GM12864 (cell line): Measurements from ENCODE around the gene NR4A2.

Source experiments
- DNase-seq: peaks from one replicate; pipeline ENCODE4 v3.0.0-alpha.2; 2011; ENCODE audit warnings: low read depth
- H3K4me3 ChIP-seq: 2 replicates; pipeline ENCODE4 v1.5.1; 2011; ENCODE audit warnings: mild to moderate bottlenecking, low read depth, low read length, control low read depth
- TF ChIP-seq, protein P1 (sequence below): IDR thresholded peaks from 2 replicates; pipeline ENCODE4 v1.5.1; 2011; ENCODE audit warnings: low read depth, mild to moderate bottlenecking, moderate library complexity, low read length, control low read depth, inconsistent platforms; ENCODE audit errors: missing control alignments

The NR4A2 gene

GRCh38 chr2:156332534-156333273 is at the start of gene NR4A2:
Gene NR4A2 (minus strand): TSS chr2:156332721. CDS start chr2:156330186, 2,535 bp downstream.
- DNase-seq: no peak
- peak within 1 kb of the TSS; percentile 91 for H3K4me3 ChIP-seq
- TF ChIP-seq, protein P1, sequence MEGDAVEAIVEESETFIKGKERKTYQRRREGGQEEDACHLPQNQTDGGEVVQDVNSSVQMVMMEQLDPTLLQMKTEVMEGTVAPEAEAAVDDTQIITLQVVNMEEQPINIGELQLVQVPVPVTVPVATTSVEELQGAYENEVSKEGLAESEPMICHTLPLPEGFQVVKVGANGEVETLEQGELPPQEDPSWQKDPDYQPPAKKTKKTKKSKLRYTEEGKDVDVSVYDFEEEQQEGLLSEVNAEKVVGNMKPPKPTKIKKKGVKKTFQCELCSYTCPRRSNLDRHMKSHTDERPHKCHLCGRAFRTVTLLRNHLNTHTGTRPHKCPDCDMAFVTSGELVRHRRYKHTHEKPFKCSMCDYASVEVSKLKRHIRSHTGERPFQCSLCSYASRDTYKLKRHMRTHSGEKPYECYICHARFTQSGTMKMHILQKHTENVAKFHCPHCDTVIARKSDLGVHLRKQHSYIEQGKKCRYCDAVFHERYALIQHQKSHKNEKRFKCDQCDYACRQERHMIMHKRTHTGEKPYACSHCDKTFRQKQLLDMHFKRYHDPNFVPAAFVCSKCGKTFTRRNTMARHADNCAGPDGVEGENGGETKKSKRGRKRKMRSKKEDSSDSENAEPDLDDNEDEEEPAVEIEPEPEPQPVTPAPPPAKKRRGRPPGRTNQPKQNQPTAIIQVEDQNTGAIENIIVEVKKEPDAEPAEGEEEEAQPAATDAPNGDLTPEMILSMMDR: no peak

DNA sequence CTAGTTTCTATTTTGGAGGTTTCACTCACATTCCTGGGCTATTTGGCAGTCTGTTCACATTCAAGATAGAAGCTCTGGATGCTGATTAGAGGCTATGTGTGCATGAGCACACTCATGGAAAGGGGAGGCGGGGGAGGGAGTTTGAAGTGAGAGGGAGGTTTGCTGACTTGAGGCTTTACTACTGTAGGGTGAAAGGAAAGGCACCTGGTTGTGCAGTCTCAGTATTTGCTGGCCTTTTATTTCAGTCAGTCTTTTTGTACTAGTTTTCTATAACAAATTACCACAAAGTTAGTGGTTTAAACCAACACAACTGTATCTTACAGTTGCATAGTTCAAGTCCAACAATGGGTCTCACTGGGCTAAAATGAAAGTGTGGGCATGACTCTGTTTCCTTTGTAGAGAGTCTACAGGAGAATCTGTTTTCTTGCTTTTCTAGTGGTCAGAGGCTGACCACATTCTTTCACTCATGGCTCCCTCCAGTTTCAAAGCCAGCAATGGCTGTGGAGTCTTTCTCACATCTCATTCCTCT is 47.7 kb upstream of the NR4A2 start:
- no peak overlapping the region for H3K4me3 ChIP-seq
- TF ChIP-seq, protein P1: no peak
- peak; percentile 22 for DNase-seq

DNA sequence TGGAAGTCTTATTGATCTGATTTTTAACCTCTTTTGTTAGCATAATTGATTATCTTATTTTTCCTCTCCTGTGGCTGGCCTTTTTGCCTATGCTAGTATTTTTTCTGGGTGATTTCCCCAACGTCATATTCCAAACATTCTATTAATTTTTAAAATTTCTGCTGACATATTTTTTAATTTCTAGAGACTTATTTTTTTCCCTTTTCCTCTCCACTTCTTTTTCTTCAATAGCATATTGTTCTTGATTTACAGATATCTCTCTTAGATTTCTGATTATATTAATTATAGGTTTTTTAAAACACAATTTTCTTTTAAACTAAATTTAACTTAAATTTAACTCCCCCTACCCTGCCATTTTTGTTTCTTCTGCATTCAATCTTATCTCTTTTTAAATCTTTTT is 47.2 kb upstream of the NR4A2 start:
- TF ChIP-seq, protein P1: no peak
- no peak for DNase-seq
- H3K4me3 ChIP-seq: no peak overlapping the region

DNA sequence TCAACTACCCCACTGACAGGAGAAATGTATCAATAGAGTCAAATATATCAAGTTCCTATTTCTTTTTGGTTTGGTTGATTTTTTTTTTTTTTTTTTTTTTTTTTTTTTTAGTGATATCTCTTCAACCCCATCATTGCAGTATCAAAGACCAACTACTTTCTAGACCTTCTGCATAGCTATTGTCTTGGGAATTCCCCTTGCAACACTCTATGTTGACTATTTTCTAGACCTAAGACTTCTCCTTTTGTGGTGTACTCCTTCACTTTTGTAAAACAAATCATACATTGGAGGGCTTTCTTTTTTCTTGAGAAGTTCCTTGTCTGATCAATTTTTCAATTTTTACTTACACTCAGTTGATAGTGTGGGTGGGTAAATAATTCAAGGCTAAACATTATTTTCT is 46.5 kb upstream of the NR4A2 start:
- TF ChIP-seq, protein P1: no peak
- H3K4me3 ChIP-seq: no peak overlapping the region
- DNase-seq: no peak

DNA sequence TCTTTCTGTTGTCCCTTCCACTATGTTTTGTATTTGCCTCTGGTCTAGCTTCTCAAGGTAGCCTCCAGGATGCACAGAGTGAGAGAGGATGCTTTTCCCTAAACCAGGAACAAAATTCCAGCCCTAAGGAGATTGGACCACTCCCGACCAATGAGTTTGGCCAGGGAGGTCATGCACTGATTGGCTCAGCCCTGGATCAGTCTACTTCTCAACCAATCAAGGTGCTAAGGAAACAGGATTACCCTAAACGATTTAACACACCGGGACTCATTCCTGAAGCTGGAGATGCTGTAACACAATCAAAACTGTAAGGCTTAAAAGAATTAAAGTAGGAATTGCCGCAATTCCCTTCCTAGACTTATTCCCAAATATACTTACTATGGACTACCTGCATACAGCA is 34.2 kb upstream of the NR4A2 start:
- no peak for DNase-seq
- no peak overlapping the region for H3K4me3 ChIP-seq
- TF ChIP-seq, protein P1: no peak

DNA sequence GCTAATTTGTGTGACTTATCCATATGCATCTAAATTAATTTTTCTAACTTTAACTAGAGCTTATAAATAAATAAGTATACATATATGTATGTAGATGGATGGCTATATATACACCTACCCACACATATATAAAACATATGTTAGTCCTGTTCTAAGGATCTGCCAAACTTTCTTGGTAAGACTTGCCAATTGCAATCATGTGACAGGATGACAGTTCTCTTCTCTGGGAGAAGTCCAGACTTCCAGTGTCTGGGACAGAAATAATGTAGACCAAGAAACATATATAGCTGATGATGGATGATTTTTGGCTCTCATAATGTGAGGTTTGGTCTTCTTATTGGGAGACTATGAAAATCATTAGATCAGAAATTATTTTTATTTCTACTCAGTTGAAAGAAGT is 30.6 kb upstream of the NR4A2 start:
- no peak overlapping the region for H3K4me3 ChIP-seq
- TF ChIP-seq, protein P1: no peak
- DNase-seq: no peak
